GM13976 (cell line): Measurements from ENCODE around the gene NPIPB2.

Experiments used
- DNase-seq: peaks from one replicate; pipeline ENCODE4 v3.0.0; 2012; ENCODE audit warnings: low spot score
- CTCF ChIP-seq: IDR thresholded peaks from 2 replicates; pipeline ENCODE4 v1.5.1; 2012; ENCODE audit warnings: borderline replicate concordance, mild to moderate bottlenecking; ENCODE audit not compliant: insufficient read depth; ENCODE audit errors: extremely low read depth, missing control alignments, control extremely low read depth
- in situ Hi-C: fragments of 300-500 bp; cut with MboI; formaldehyde crosslinking; loops from one replicate; pipeline ENCODE4 v1.12.0; 2022; ENCODE audit warnings: low sequenced_read_pairs, mixed read lengths, inconsistent platforms; ENCODE audit not compliant: unreplicated experiment

Gene NPIPB2

GRCh38 chr16:11913425-11914079 is 28.3 kb downstream of the NPIPB2 start:
- TF ChIP-seq CTCF, result no peak
- in situ Hi-C loops, result no loop called here
- DNase-seq, result no peak

GRCh38 chr16:11909653-11910545 is 31.9 kb downstream of the NPIPB2 start:
- DNase-seq, result no peak
- in situ Hi-C loops, result no loop called here
- no peak for TF ChIP-seq CTCF

- TF ChIP-seq CTCF, result no peak
- DNase-seq, result no peak
- in situ Hi-C loops, result no loop called here
These were observed 34.5 kb downstream of the NPIPB2 start for GRCh38 chr16:11907160-11907970.

GRCh38 chr16:11903906-11904305 is 37.9 kb downstream of the NPIPB2 start:
- no peak for DNase-seq
- no peak for TF ChIP-seq CTCF
- in situ Hi-C loops, result no loop called here

- in situ Hi-C loops, result no loop called here
- no peak for DNase-seq
- TF ChIP-seq CTCF, result no peak
These were observed 40.8 kb downstream of the NPIPB2 start for GRCh38 chr16:11901091-11901490.

- in situ Hi-C loops, result no loop called here
- no peak for DNase-seq
- no peak for TF ChIP-seq CTCF
These were observed 45.2 kb downstream of the NPIPB2 start for GRCh38 chr16:11896486-11897176.
